SJCRH30 (cell line): Measurements from ENCODE around the gene EBF4. TPM values are rescaled to one million over a fixed set of nuclear protein-coding genes. Genes with fewer than 3 reads are reported as not detected.
"Not testable (repeated sequence)": the region's sequence is repeated elsewhere in the genome, so short reads cannot be mapped to it uniquely, and the experiment has no call there.

Experiments
- DNase-seq, 2 experiments: peaks; one replicate each; pipeline ENCODE4 v3.0.0-alpha.2; 2015 to 2020
- H3K27ac ChIP-seq: fragments of 250-450 bp; sonication (Bioruptor Pico); 2 replicates; pipeline ENCODE4 v1.5.1; 2020; ENCODE audit warnings: mild to moderate bottlenecking, moderate library complexity
- H3K27me3 ChIP-seq: fragments of 250-450 bp; sonication (Bioruptor Pico); 2 replicates; pipeline ENCODE4 v1.5.1; 2020; ENCODE audit warnings: mild to moderate bottlenecking, moderate library complexity
- H3K36me3 ChIP-seq: fragments of 250-450 bp; sonication (Bioruptor Pico); 2 replicates; pipeline ENCODE4 v1.5.1; 2020; ENCODE audit warnings: mild to moderate bottlenecking, moderate library complexity
- H3K4me1 ChIP-seq: fragments of 250-450 bp; sonication (Bioruptor Pico); 2 replicates; pipeline ENCODE4 v1.5.1; 2020; ENCODE audit warnings: mild to moderate bottlenecking, moderate library complexity
- H3K4me3 ChIP-seq: fragments of 250-450 bp; sonication (Bioruptor Pico); 2 replicates; pipeline ENCODE4 v1.5.1; 2020; ENCODE audit warnings: mild to moderate bottlenecking, moderate library complexity
- H3K9me3 ChIP-seq: fragments of 250-450 bp; sonication (Bioruptor Pico); replicated peaks from 2 replicates; pipeline ENCODE4 v1.5.1; 2020; ENCODE audit warnings: mild to moderate bottlenecking, moderate library complexity
- total RNA-seq: library from RNA; depleted of rRNA; stranded (reverse); fragments of >200 nt; shearing (Covaris generic); gene quantifications from 2 replicates; pipeline ENCODE4 v1.2.3, GENCODE V29; 2014

Gene EBF4
- total RNA-seq, 1 experiment from 2014 or later: 5.2 TPM

- Histone ChIP-seq H3K27me3 (no peaks in the 10 kb centered on the region), H3K4me3 (no peak overlapping the region), H3K9me3 (no peaks in the 10 kb centered on the region), H3K27ac (no peak overlapping the region), H3K4me1 (peaks cover 10% of the 10 kb centered on the region), H3K36me3 (no peaks in the 10 kb centered on the region)
- no peak for DNase-seq
These were observed 1.5 kb upstream of the EBF4 start for GRCh38 chr20:2691127-2691526.

GRCh38 chr20:2691663-2692035 is 931 bp upstream of the EBF4 start:
- no peak for DNase-seq
- Histone ChIP-seq H3K27me3 (no peaks in the 10 kb centered on the region), H3K4me1 (peaks cover 10% of the 10 kb centered on the region), H3K27ac (no peak overlapping the region), H3K4me3 (no peak overlapping the region), H3K36me3 (no peaks in the 10 kb centered on the region), H3K9me3 (no peaks in the 10 kb centered on the region)

- Histone ChIP-seq H3K27me3 (no peaks in the 10 kb centered on the region), H3K27ac (no peak overlapping the region), H3K4me1 (peaks cover 17% of the 10 kb centered on the region), H3K4me3 (peak overlapping the region; percentile 57), H3K9me3 (no peaks in the 10 kb centered on the region), H3K36me3 (no peaks in the 10 kb centered on the region)
- DNase-seq: no peak
These were observed 306 bp downstream of the EBF4 start for GRCh38 chr20:2692886-2693285.

- Histone ChIP-seq H3K36me3 (no peaks in the 10 kb centered on the region), H3K27ac (no peak overlapping the region), H3K27me3 (no peaks in the 10 kb centered on the region), H3K4me3 (peak overlapping the region; percentile 57), H3K9me3 (no peaks in the 10 kb centered on the region), H3K4me1 (peaks cover 23% of the 10 kb centered on the region)
- DNase-seq: peak; percentile 35 to 42
These were observed 867 bp downstream of the EBF4 start for GRCh38 chr20:2693286-2694007.

- no peaks in the 10 kb centered on the region for H3K9me3 ChIP-seq
- H3K27ac ChIP-seq: no peak overlapping the region
- H3K4me3 ChIP-seq: peak overlapping the region; percentile 57
- H3K4me1 ChIP-seq: peaks cover 27% of the 10 kb centered on the region
- peak in 1 of 2 experiments; percentile 40 for DNase-seq
- no peaks in the 10 kb centered on the region for H3K36me3 ChIP-seq
- no peaks in the 10 kb centered on the region for H3K27me3 ChIP-seq
These were observed 1.5 kb downstream of the EBF4 start for GRCh38 chr20:2694008-2694471.

GRCh38 chr20:2694519-2694918 is 1.9 kb downstream of the EBF4 start:
- DNase-seq: no peak
- H3K4me3 ChIP-seq: no peak overlapping the region
- H3K36me3 ChIP-seq: no peaks in the 10 kb centered on the region
- peaks cover 29% of the 10 kb centered on the region for H3K4me1 ChIP-seq
- no peak overlapping the region for H3K27ac ChIP-seq
- H3K27me3 ChIP-seq: no peaks in the 10 kb centered on the region
- H3K9me3 ChIP-seq: no peaks in the 10 kb centered on the region

- no peaks in the 10 kb centered on the region for H3K36me3 ChIP-seq
- H3K4me1 ChIP-seq: peaks cover 29% of the 10 kb centered on the region
- H3K4me3 ChIP-seq: no peak overlapping the region
- H3K9me3 ChIP-seq: no peaks in the 10 kb centered on the region
- no peak overlapping the region for H3K27ac ChIP-seq
- no peaks in the 10 kb centered on the region for H3K27me3 ChIP-seq
- DNase-seq: no peak
These were observed 2.8 kb downstream of the EBF4 start for GRCh38 chr20:2695206-2695983.

- DNase-seq, H3K4me3 ChIP-seq, H3K27ac ChIP-seq, H3K9me3 ChIP-seq, H3K27me3 ChIP-seq, H3K36me3 ChIP-seq: not testable (repeated sequence)
- H3K4me1 ChIP-seq: peaks cover 29% of the 10 kb centered on the region
These were observed 3.5 kb downstream of the EBF4 start for GRCh38 chr20:2695984-2696525.

- H3K27me3 ChIP-seq: no peaks in the 10 kb centered on the region
These were observed 4.1 kb downstream of the EBF4 start for GRCh38 chr20:2696646-2697045.

GRCh38 chr20:2697768-2698167 is 5.2 kb downstream of the EBF4 start:
- Histone ChIP-seq H3K9me3 (no peaks in the 10 kb centered on the region), H3K27me3 (no peaks in the 10 kb centered on the region), H3K36me3 (no peaks in the 10 kb centered on the region), H3K4me1 (peaks cover 27% of the 10 kb centered on the region), H3K27ac (peak overlapping the region; percentile 41), H3K4me3 (no peak overlapping the region)
- DNase-seq: peak; percentile 79 to 82

More at GRCh38 chr20:2696646-2697045, 4.1 kb downstream of the EBF4 start:
- Histone ChIP-seq H3K9me3 (no peaks in the 10 kb centered on the region), H3K27ac (no peak overlapping the region), H3K36me3 (no peaks in the 10 kb centered on the region), H3K4me1 (peaks cover 29% of the 10 kb centered on the region), H3K4me3 (no peak overlapping the region)
- no peak for DNase-seq

- DNase-seq: peak in 1 of 2 experiments; percentile 22
- Histone ChIP-seq H3K36me3 (no peaks in the 10 kb centered on the region), H3K27ac (peak overlapping the region; percentile 41), H3K9me3 (no peaks in the 10 kb centered on the region), H3K27me3 (no peaks in the 10 kb centered on the region), H3K4me1 (peaks cover 27% of the 10 kb centered on the region), H3K4me3 (no peak overlapping the region)
These were observed 5.7 kb downstream of the EBF4 start for GRCh38 chr20:2698186-2698817.

GRCh38 chr20:2698912-2699311 is 6.3 kb downstream of the EBF4 start:
- H3K27ac ChIP-seq: peak overlapping the region; percentile 41
- DNase-seq: peak; percentile 77 to 82
- H3K4me1 ChIP-seq: peaks cover 27% of the 10 kb centered on the region
- no peaks in the 10 kb centered on the region for H3K9me3 ChIP-seq
- H3K36me3 ChIP-seq: no peaks in the 10 kb centered on the region
- H3K4me3 ChIP-seq: no peak overlapping the region
- H3K27me3 ChIP-seq: no peaks in the 10 kb centered on the region

GRCh38 chr20:2699775-2700413 is 7.3 kb downstream of the EBF4 start:
- H3K4me3 ChIP-seq: no peak overlapping the region

GRCh38 chr20:2700913-2701620 is 8.5 kb downstream of the EBF4 start:
- DNase-seq: no peak
- H3K27ac ChIP-seq: no peak overlapping the region
- H3K36me3 ChIP-seq: no peaks in the 10 kb centered on the region
- H3K4me1 ChIP-seq: peaks cover 19% of the 10 kb centered on the region
- no peak overlapping the region for H3K4me3 ChIP-seq
- H3K27me3 ChIP-seq: no peaks in the 10 kb centered on the region
- H3K9me3 ChIP-seq: no peaks in the 10 kb centered on the region

More at GRCh38 chr20:2699775-2700413, 7.3 kb downstream of the EBF4 start:
- Histone ChIP-seq H3K27me3 (no peaks in the 10 kb centered on the region), H3K36me3 (no peaks in the 10 kb centered on the region), H3K27ac (no peak overlapping the region), H3K9me3 (no peaks in the 10 kb centered on the region), H3K4me1 (peaks cover 19% of the 10 kb centered on the region)
- no peak for DNase-seq
